Stimulated activated CD4-positive, alpha-beta T cell treated with anti-CD3 and anti-CD28 coated beads, TNF-alpha, amount 100 ng/mL, for 1 hour (primary cell): ENCODE data around the gene RPS6KA3.

ENCODE experiments used
- DNase-seq, 3 donors: peaks; one replicate each; pipeline ENCODE4 v3.0.0-alpha.2; 2020; ENCODE audit warnings: low read depth in 3 of 3, low spot score in 1 of 3

The RPS6KA3 gene

GRCh38 chrX:20101934-20102581 is 164.7 kb downstream of the RPS6KA3 start:
- DNase-seq = no peak
